PC-9 (cell line): ENCODE results near the gene COL4A2. TPM values are rescaled to one million over a fixed set of nuclear protein-coding genes. Genes with fewer than 3 reads are reported as not detected.

ENCODE experiments used
- BruUV-seq: library from RNA; stranded (reverse); fragments of 400-500 nt; replicated peaks from 2 replicates; lab custom pipeline; 2021; lab: Mats Ljungman, UMichigan
- CTCF ChIA-PET: fragments of 300-600 bp; sonication (Branson Sonifier 250); formaldehyde crosslinking; loops from one replicate; lab custom pipeline; 2022; ENCODE audit warnings: antibody characterized with exemption; lab: Charles Lee
- POLR2A ChIA-PET: fragments of 300-600 bp; sonication (Branson Sonifier 250); formaldehyde crosslinking; loops from one replicate; lab custom pipeline; 2022; ENCODE audit warnings: antibody characterized with exemption; ENCODE audit not compliant: unreplicated experiment; lab: Charles Lee
- DNase-seq, 2 experiments: peaks; one replicate each; pipeline versions ENCODE4 v3.0.0 to v3.0.0-alpha.2; 2015 to 2022; ENCODE audit warnings: mixed read lengths in 1 of 2
- H2AFZ ChIP-seq: fragments of 200-600 bp; sonication (generic); 2 replicates; pipeline ENCODE4 v1.8.1; 2017; ENCODE audit warnings: antibody characterized with exemption
- H3F3A ChIP-seq: fragments of 200-600 bp; sonication (generic); 2 replicates; pipeline ENCODE4 v1.8.1; 2017; ENCODE audit warnings: antibody characterized with exemption, mild to moderate bottlenecking, low read depth; ENCODE audit not compliant: insufficient read depth
- H3K27ac ChIP-seq: fragments of 200-600 bp; sonication (generic); 2 replicates; pipeline ENCODE4 v1.6.1; 2016; ENCODE audit warnings: mixed run types
- H3K27me3 ChIP-seq: fragments of 200-600 bp; sonication (generic); 2 replicates; pipeline ENCODE4 v1.6.1; 2016; ENCODE audit warnings: low read depth, mixed run types; ENCODE audit not compliant: insufficient read depth
- H3K36me3 ChIP-seq: fragments of 200-600 bp; sonication (generic); 2 replicates; pipeline ENCODE4 v1.6.1; 2016; ENCODE audit warnings: low read depth, mixed run types
- H3K4me1 ChIP-seq: fragments of 200-600 bp; sonication (generic); replicated peaks from 2 replicates; pipeline ENCODE4 v1.6.1; 2016; ENCODE audit warnings: mixed run types; ENCODE audit not compliant: insufficient read depth
- H3K4me2 ChIP-seq: fragments of 200-600 bp; sonication (generic); 2 replicates; pipeline ENCODE4 v1.6.1; 2017; ENCODE audit warnings: mixed run types
- H3K4me3 ChIP-seq: fragments of 200-600 bp; sonication (generic); 2 replicates; pipeline ENCODE4 v1.6.1; 2016; ENCODE audit warnings: mixed run types
- H3K79me2 ChIP-seq: fragments of 200-600 bp; sonication (generic); 2 replicates; pipeline ENCODE4 v1.6.1; 2017; ENCODE audit warnings: low read depth, mixed run types
- H3K9me2 ChIP-seq: fragments of 200-600 bp; sonication (generic); 2 replicates; pipeline ENCODE4 v1.8.1; 2017; ENCODE audit warnings: mild to moderate bottlenecking; ENCODE audit not compliant: insufficient read depth
- H3K9me3 ChIP-seq: fragments of 200-600 bp; sonication (generic); 2 replicates; pipeline ENCODE4 v1.8.1; 2016; ENCODE audit warnings: low read depth; ENCODE audit not compliant: insufficient read depth
- H4K20me1 ChIP-seq: fragments of 200-600 bp; sonication (generic); 2 replicates; pipeline ENCODE4 v1.8.1; 2017; ENCODE audit not compliant: insufficient read depth
- CTCF ChIP-seq: fragments of 200-600 bp; sonication (generic); conservative IDR thresholded peaks from 2 replicates; pipeline ENCODE4 v1.6.1; 2017; ENCODE audit warnings: mixed run types, antibody characterized with exemption, mild to moderate bottlenecking, moderate library complexity
- EZH2 ChIP-seq: fragments of 200-600 bp; sonication (generic); IDR thresholded peaks from 2 replicates; pipeline ENCODE4 v1.8.0; 2017; ENCODE audit warnings: antibody characterized with exemption, low read depth
- intact Hi-C: fragments of 100-400 bp; cut with micrococcal nuclease; formaldehyde crosslinking; loops from one replicate; pipeline ENCODE4 v1.10.0; 2022; ENCODE audit not compliant: unreplicated experiment
- total RNA-seq: library from RNA; stranded (reverse); gene quantifications from 2 replicates; pipeline ENCODE4 v1.2.3, GENCODE V29; 2021

The COL4A2 gene
- total RNA-seq, 1 experiment from 2014 or later, result 1.2 TPM

GRCh38 chr13:110264685-110265275 lies 42.3 kb upstream of the COL4A2 start:
- ChIA-PET CTCF (no interaction called here), POLR2A (no interaction called here)
- intact Hi-C loops, result no loop called here
- no peaks in the 10 kb centered on the region for H4K20me1 ChIP-seq
- TF ChIP-seq CTCF, result no peak
- TF ChIP-seq EZH2, result no peak
- no peaks in the 10 kb centered on the region for H3F3A ChIP-seq
- no peaks in the 10 kb centered on the region for H3K9me3 ChIP-seq
- no peaks in the 10 kb centered on the region for H3K36me3 ChIP-seq
- no peak overlapping the region for H3K4me3 ChIP-seq
- no peaks in the 10 kb centered on the region for H3K9me2 ChIP-seq
- H3K27ac ChIP-seq, result no peak overlapping the region
- no TSS peak for BruUV-seq
- H3K4me1 ChIP-seq, result no peaks in the 10 kb centered on the region
- no peak overlapping the region for H2AFZ ChIP-seq
- no peaks in the 10 kb centered on the region for H3K27me3 ChIP-seq
- no peak overlapping the region for H3K4me2 ChIP-seq
- no peak for DNase-seq
- no peaks in the 10 kb centered on the region for H3K79me2 ChIP-seq

- H3K79me2 ChIP-seq, result no peaks in the 10 kb centered on the region
- no peak overlapping the region for H2AFZ ChIP-seq
- BruUV-seq, result no TSS peak
- intact Hi-C loops, result no loop called here
- H3F3A ChIP-seq, result no peaks in the 10 kb centered on the region
- no peaks in the 10 kb centered on the region for H3K4me1 ChIP-seq
- H3K36me3 ChIP-seq, result no peaks in the 10 kb centered on the region
- no peaks in the 10 kb centered on the region for H4K20me1 ChIP-seq
- H3K4me3 ChIP-seq, result no peak overlapping the region
- CTCF ChIA-PET, result no interaction called here
- POLR2A ChIA-PET, result no interaction called here
- no peaks in the 10 kb centered on the region for H3K27me3 ChIP-seq
- H3K9me2 ChIP-seq, result no peaks in the 10 kb centered on the region
- H3K27ac ChIP-seq, result no peak overlapping the region
- no peak overlapping the region for H3K4me2 ChIP-seq
- TF ChIP-seq EZH2 (no peak), CTCF (no peak)
- DNase-seq, result no peak
- no peaks in the 10 kb centered on the region for H3K9me3 ChIP-seq
Measured at GRCh38 chr13:110265341-110265681, 41.8 kb upstream of the COL4A2 start.

DNA sequence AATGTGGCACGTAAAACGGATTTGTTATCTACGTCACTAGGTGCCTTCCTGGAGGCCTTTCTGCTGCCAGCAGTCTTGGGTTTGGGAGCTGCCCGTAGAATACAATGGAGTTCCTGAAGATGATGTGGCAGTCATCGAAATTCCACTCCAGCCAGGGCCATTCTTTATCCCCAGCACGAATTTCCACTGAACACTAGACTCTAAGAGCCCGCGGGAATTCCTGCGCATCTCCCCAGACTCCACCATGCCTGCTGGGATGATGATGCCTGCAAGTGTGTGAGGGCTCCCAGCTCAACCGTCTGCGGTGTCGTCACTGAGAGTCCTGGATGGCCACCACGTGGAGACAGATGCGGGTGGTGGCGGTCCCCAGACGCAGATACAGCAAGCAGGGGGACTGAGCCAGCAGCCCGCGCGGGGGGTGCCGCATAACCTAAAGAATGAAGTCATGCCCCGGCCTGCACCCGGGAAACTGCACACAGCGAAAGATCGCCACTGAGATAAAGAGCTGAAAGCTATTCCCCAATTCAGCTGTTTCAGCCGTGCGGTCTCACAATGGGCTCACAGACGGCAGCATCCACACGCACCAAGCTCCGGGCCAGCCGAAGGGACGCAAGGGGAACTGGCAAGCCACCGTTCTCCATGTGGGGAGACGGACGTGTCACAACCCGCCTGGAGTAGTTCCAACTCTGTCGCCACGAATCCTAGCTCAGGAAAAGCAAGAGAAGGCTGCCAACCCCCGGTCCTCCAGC lies 41.2 kb upstream of the COL4A2 start:
- H3K79me2 ChIP-seq, result no peaks in the 10 kb centered on the region
- no peak overlapping the region for H3K27ac ChIP-seq
- CTCF ChIA-PET, result no interaction called here
- H2AFZ ChIP-seq, result no peak overlapping the region
- POLR2A ChIA-PET, result no interaction called here
- H3K4me2 ChIP-seq, result no peak overlapping the region
- no peaks in the 10 kb centered on the region for H3K4me1 ChIP-seq
- no TSS peak for BruUV-seq
- no peaks in the 10 kb centered on the region for H3K9me3 ChIP-seq
- TF ChIP-seq EZH2 (no peak), CTCF (no peak)
- no peaks in the 10 kb centered on the region for H3K9me2 ChIP-seq
- H3K4me3 ChIP-seq, result no peak overlapping the region
- H3F3A ChIP-seq, result no peaks in the 10 kb centered on the region
- no peak for DNase-seq
- H3K27me3 ChIP-seq, result no peaks in the 10 kb centered on the region
- intact Hi-C loops, result no loop called here
- no peaks in the 10 kb centered on the region for H3K36me3 ChIP-seq
- no peaks in the 10 kb centered on the region for H4K20me1 ChIP-seq
